CD14-positive monocyte (primary cell): ENCODE measurements around the gene ANKRD12. TPM values are rescaled to one million over a fixed set of nuclear protein-coding genes. Genes with fewer than 3 reads are reported as not detected.

ENCODE experiments used
- DNase-seq, 3 donors: peaks; one replicate each; pipeline ENCODE4 v3.0.0-alpha.2; 2011 to 2022
- H2AFZ ChIP-seq: 2 replicates; pipeline ENCODE4 v1.6.0; 2012; ENCODE audit warnings: mild to moderate bottlenecking, low read depth, low read length, inconsistent platforms; ENCODE audit not compliant: insufficient read depth, poor library complexity, severe bottlenecking
- H3K27ac ChIP-seq, 2 donors: 1 replicate in 1 of 2; 2 replicates in 1 of 2; pipeline ENCODE4 v1.5.1; 2012 to 2013; ENCODE audit warnings: low read length in 2 of 2, control low read depth in 1 of 2, inconsistent platforms in 1 of 2, low read depth in 1 of 2, mild to moderate bottlenecking in 1 of 2
- H3K27me3 ChIP-seq, 2 donors: one replicate each; pipeline versions ENCODE4 v1.6.0 to v1.6.1; 2011 to 2013; ENCODE audit warnings: low read length in 2 of 2; ENCODE audit not compliant: control insufficient read depth in 2 of 2, insufficient read depth in 2 of 2
- H3K36me3 ChIP-seq, 2 donors: replicated peaks in 1 of 2; 1 replicate in 1 of 2; 2 replicates in 1 of 2; pipeline versions ENCODE4 v1.5.1 to v1.6.1; 2012 to 2013; ENCODE audit warnings: low read length in 2 of 2, control low read depth in 1 of 2, inconsistent platforms in 1 of 2, mild to moderate bottlenecking in 1 of 2; ENCODE audit not compliant: insufficient read depth in 2 of 2, control insufficient read depth in 1 of 2
- H3K4me1 ChIP-seq, 2 donors: 1 replicate in 1 of 2; 2 replicates in 1 of 2; pipeline versions ENCODE4 v1.5.1 to v1.6.1; 2012 to 2013; ENCODE audit warnings: low read length in 2 of 2, control low read depth in 1 of 2, inconsistent platforms in 1 of 2, mild to moderate bottlenecking in 1 of 2, moderate library complexity in 1 of 2; ENCODE audit not compliant: insufficient read depth in 2 of 2, control insufficient read depth in 1 of 2
- H3K4me2 ChIP-seq: replicated peaks from 2 replicates; pipeline ENCODE3; 2012; ENCODE audit warnings: low read length, moderate library complexity, mild to moderate bottlenecking; ENCODE audit not compliant: poor library complexity, severe bottlenecking; ENCODE audit errors: extremely low read depth
- H3K4me3 ChIP-seq, 3 experiments: fragments of 200-600 bp in 1 of 3; sonication (generic) in 1 of 3; replicated peaks in 1 of 3; 1 replicate in 2 of 3; 2 replicates in 1 of 3; pipeline ENCODE4 v1.5.1; 2011 to 2013; ENCODE audit warnings: low read length in 3 of 3, mild to moderate bottlenecking in 3 of 3, control low read depth in 2 of 3, low read depth in 2 of 3, inconsistent platforms in 1 of 3, moderate library complexity in 1 of 3
- H3K79me2 ChIP-seq: 2 replicates; pipeline ENCODE4 v1.6.0; 2012; ENCODE audit warnings: mild to moderate bottlenecking, control low read depth, inconsistent platforms, low read length, moderate library complexity; ENCODE audit not compliant: insufficient read depth
- H3K9ac ChIP-seq: 2 replicates; pipeline ENCODE4 v1.6.0; 2017; ENCODE audit warnings: low read length, mild to moderate bottlenecking; ENCODE audit not compliant: insufficient read depth, poor library complexity, severe bottlenecking
- H3K9me3 ChIP-seq, 2 donors: replicated peaks in 1 of 2; 1 replicate in 1 of 2; 2 replicates in 1 of 2; pipeline versions ENCODE4 v1.5.1 to v1.6.1; 2012 to 2013; ENCODE audit warnings: low read length in 2 of 2, control low read depth in 1 of 2; ENCODE audit not compliant: control insufficient read depth in 1 of 2, insufficient read depth in 1 of 2
- H4K20me1 ChIP-seq: 2 replicates; pipeline ENCODE4 v1.6.0; 2012; ENCODE audit warnings: mild to moderate bottlenecking, low read length, control low read depth, moderate library complexity; ENCODE audit not compliant: insufficient read depth
- H3K27ac Mint-ChIP-seq, 7 donors: one replicate each; pipeline ENCODE4 v1.8.0; 2020; ENCODE audit warnings: mild to moderate bottlenecking in 7 of 7, mixed read lengths in 7 of 7, moderate library complexity in 6 of 7, inconsistent platforms in 2 of 7
- H3K27me3 Mint-ChIP-seq, 3 donors: one replicate each; pipeline ENCODE4 v1.8.0; 2021 to 2022; ENCODE audit warnings: low read depth in 3 of 3, mild to moderate bottlenecking in 3 of 3, mixed read lengths in 3 of 3, moderate library complexity in 3 of 3, inconsistent platforms in 1 of 3
- H3K36me3 Mint-ChIP-seq, 2 donors: one replicate each; pipeline ENCODE4 v1.8.0; 2020; ENCODE audit warnings: mixed read lengths in 2 of 2, inconsistent platforms in 1 of 2, mild to moderate bottlenecking in 1 of 2
- H3K4me1 Mint-ChIP-seq: one replicate; pipeline ENCODE4 v1.8.0; 2020; ENCODE audit warnings: mild to moderate bottlenecking, mixed read lengths
- H3K4me3 Mint-ChIP-seq, 2 donors: one replicate each; pipeline ENCODE4 v1.8.0; 2020; ENCODE audit warnings: mild to moderate bottlenecking in 2 of 2, mixed read lengths in 2 of 2, moderate library complexity in 1 of 2
- H3K9me3 Mint-ChIP-seq, 7 donors: one replicate each; pipeline ENCODE4 v1.8.0; 2020 to 2022; ENCODE audit warnings: mixed read lengths in 7 of 7, mild to moderate bottlenecking in 6 of 7, moderate library complexity in 6 of 7, inconsistent platforms in 2 of 7
- WGBS: methylation state at CpG from one replicate; pipeline ENCODE4 v1.1.5; 2013; ENCODE audit warnings: missing lambda C conversion rate; ENCODE audit not compliant: insufficient coverage; 5-methylcytosine and 5-hydroxymethylcytosine counted together
- intact Hi-C, 2 donors: fragments of 100-400 bp; cut with micrococcal nuclease; formaldehyde crosslinking; loops; one replicate each; pipeline versions ENCODE4 v1.15.0 to v1.15.1; 2023
- polyA plus RNA-seq, 3 donors: library from polyadenylated mRNA; depleted of rRNA in 1 of 3; unstranded in 2 of 3; stranded (reverse) in 1 of 3; fragments of 300-500 nt in 2 of 3; fragments of >200 nt in 1 of 3; fragmentation: Illumina TruSeq in 2 of 3; gene quantifications; 1 replicate in 2 of 3; 2 replicates in 1 of 3; pipeline ENCODE4 v1.2.3, GENCODE V29; 2012 to 2021
- TF ChIP-seq, protein P1 (sequence below): fragments of 200-600 bp; IDR thresholded peaks from one replicate; pipeline ENCODE4 v1.8.0; 2022; ENCODE audit warnings: antibody characterized with exemption, mild to moderate bottlenecking

Gene ANKRD12
- polyA plus RNA-seq, 3 donors, result 9.3 to 15.5 (median 15.4) TPM

- H3K27ac ChIP-seq, result no peak overlapping the region
- WGBS, result no CpG with 5 or more reads among the region's 2 CpGs
- Mint-ChIP-seq H3K27me3 (no peaks in the 10 kb centered on the region), H3K36me3 (peaks cover 53 to 70% of the 10 kb centered on the region in 2 donors), H3K4me3 (no peak overlapping the region), H3K27ac (peak overlapping the region in 2 of 7 donors; percentile 37 to 58), H3K9me3 (no peaks in the 10 kb centered on the region), H3K4me1 (peaks cover 6% of the 10 kb centered on the region)
- no peaks in the 10 kb centered on the region for H3K4me1 ChIP-seq
- no peak overlapping the region for H3K4me2 ChIP-seq
- intact Hi-C loops, result no loop called here
- H3K9me3 ChIP-seq, result no peaks in the 10 kb centered on the region
- peaks cover 38 to 86% of the 10 kb centered on the region in 2 donors for H3K36me3 ChIP-seq
- no peak overlapping the region for H3K9ac ChIP-seq
- H2AFZ ChIP-seq, result no peak overlapping the region
- no peaks in the 10 kb centered on the region for H3K27me3 ChIP-seq
- DNase-seq, result peak in 1 of 3 donors; percentile 14
- peaks cover 48% of the 10 kb centered on the region for H4K20me1 ChIP-seq
- TF ChIP-seq, protein P1, sequence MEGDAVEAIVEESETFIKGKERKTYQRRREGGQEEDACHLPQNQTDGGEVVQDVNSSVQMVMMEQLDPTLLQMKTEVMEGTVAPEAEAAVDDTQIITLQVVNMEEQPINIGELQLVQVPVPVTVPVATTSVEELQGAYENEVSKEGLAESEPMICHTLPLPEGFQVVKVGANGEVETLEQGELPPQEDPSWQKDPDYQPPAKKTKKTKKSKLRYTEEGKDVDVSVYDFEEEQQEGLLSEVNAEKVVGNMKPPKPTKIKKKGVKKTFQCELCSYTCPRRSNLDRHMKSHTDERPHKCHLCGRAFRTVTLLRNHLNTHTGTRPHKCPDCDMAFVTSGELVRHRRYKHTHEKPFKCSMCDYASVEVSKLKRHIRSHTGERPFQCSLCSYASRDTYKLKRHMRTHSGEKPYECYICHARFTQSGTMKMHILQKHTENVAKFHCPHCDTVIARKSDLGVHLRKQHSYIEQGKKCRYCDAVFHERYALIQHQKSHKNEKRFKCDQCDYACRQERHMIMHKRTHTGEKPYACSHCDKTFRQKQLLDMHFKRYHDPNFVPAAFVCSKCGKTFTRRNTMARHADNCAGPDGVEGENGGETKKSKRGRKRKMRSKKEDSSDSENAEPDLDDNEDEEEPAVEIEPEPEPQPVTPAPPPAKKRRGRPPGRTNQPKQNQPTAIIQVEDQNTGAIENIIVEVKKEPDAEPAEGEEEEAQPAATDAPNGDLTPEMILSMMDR, result no peak
- H3K4me3 ChIP-seq, result no peak overlapping the region
- peaks cover 28% of the 10 kb centered on the region for H3K79me2 ChIP-seq
Observed at GRCh38 chr18:9191658-9192256, 55.2 kb downstream of the ANKRD12 start.

DNA sequence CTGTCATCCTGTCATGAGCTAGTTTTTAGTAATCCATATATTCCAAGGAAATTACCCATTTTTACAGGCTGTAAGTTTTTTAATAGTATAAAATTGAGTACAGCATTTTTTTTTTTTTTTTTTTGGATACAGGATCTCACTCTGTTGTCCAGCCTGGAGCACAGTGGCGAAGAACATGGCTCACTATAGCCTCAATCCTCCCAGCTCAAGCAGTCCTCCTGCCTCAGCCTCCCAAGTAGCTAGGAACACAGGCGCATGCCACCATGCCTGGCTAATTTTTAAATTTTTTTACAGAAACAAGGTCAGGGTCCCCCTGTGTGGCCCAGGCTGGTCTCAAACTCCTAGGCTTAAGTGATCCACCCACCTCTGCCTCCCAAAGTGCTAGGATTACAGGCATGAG is 56.5 kb downstream of the ANKRD12 start:
- WGBS, result 100% methylated on average over 2 of the region's 2 CpGs
- Histone ChIP-seq H3K9ac (no peak overlapping the region), H3K4me2 (no peak overlapping the region), H3K9me3 (no peaks in the 10 kb centered on the region), H3K79me2 (peaks cover 23% of the 10 kb centered on the region), H2AFZ (no peak overlapping the region), H3K36me3 (peaks cover 37 to 85% of the 10 kb centered on the region in 2 donors), H4K20me1 (peaks cover 41% of the 10 kb centered on the region), H3K27me3 (no peaks in the 10 kb centered on the region), H3K4me1 (no peaks in the 10 kb centered on the region), H3K27ac (no peak overlapping the region), H3K4me3 (no peak overlapping the region)
- intact Hi-C loops, result no loop called here
- no peaks in the 10 kb centered on the region for H3K27me3 Mint-ChIP-seq
- TF ChIP-seq, protein P1, result no peak
- DNase-seq, result no peak
- no peak overlapping the region for H3K4me3 Mint-ChIP-seq
- no peak overlapping the region for H3K27ac Mint-ChIP-seq
- peaks cover 6% of the 10 kb centered on the region for H3K4me1 Mint-ChIP-seq
- H3K36me3 Mint-ChIP-seq, result peaks cover 59 to 77% of the 10 kb centered on the region in 2 donors
- no peaks in the 10 kb centered on the region for H3K9me3 Mint-ChIP-seq
